ENCODE results near the gene NRP2. TPM values are rescaled to one million over a fixed set of nuclear protein-coding genes. Genes with fewer than 3 reads are reported as not detected.

The NRP2 gene
- total RNA-seq, 4 donors from 2014 or later = 128 to 196 (median 176) TPM

GRCh38 chr2:205695460-205695991, 13.2 kb downstream of the NRP2 start:
- TF ChIP-seq POLR2A (IDR thresholded peaks at IDR 0.05) = no peak
- TF ChIP-seq CTCF (IDR thresholded peaks at IDR 0.05) = no peak
- TF ChIP-seq EP300 (IDR thresholded peaks at IDR 0.05) = no peak
- H3K27ac ChIP-seq = peak overlapping the region in 3 of 4 donors; percentile 17 to 91 (median 85)
- no peaks in the 10 kb centered on the region for H3K27me3 ChIP-seq
- H3K4me1 ChIP-seq = peaks cover 0 to 100% (median 56%) of the 10 kb centered on the region in 4 donors
- no peak overlapping the region for H3K4me3 ChIP-seq
- H3K9me3 ChIP-seq = no peaks in the 10 kb centered on the region
- H3K36me3 ChIP-seq = peaks cover 0 to 14% (median 0%) of the 10 kb centered on the region in 3 donors
- 45 to 47% methylated on average over 3 of the region's 3 CpGs for WGBS, 2 donors
- no peak for DNase-seq (ENCODE audit: low spot score in 2 of 2)

- Histone ChIP-seq H3K36me3 (peaks cover 0 to 14% (median 0%) of the 10 kb centered on the region in 3 donors), H3K4me3 (no peak overlapping the region), H3K27me3 (no peaks in the 10 kb centered on the region), H3K4me1 (peaks cover 0 to 100% (median 61%) of the 10 kb centered on the region in 4 donors), H3K9me3 (no peaks in the 10 kb centered on the region), H3K27ac (peak overlapping the region in 3 of 4 donors; percentile 17 to 91 (median 85))
- TF ChIP-seq POLR2A (IDR thresholded peaks at IDR 0.05) = no peak
- no peak for TF ChIP-seq EP300 (IDR thresholded peaks at IDR 0.05)
- peak in 2 of 5 experiments; percentile 24 to 28 for TF ChIP-seq CTCF (IDR thresholded peaks at IDR 0.05)
- DNase-seq (ENCODE audit: low spot score in 2 of 2) = no peak
- WGBS, 2 donors = 55 to 71% methylated on average over 11 of the region's 11 CpGs
These were observed 14.1 kb downstream of the NRP2 start for GRCh38 chr2:205696331-205696926.

GRCh38 chr2:205696927-205697441, 14.7 kb downstream of the NRP2 start:
- WGBS, 2 donors = 32 to 33% methylated on average over 5 of the region's 5 CpGs
- Histone ChIP-seq H3K9me3 (no peaks in the 10 kb centered on the region), H3K4me1 (peaks cover 0 to 100% (median 64%) of the 10 kb centered on the region in 4 donors), H3K4me3 (no peak overlapping the region), H3K27ac (peak overlapping the region in 2 of 4 donors; percentile 85 to 91), H3K27me3 (no peaks in the 10 kb centered on the region), H3K36me3 (peaks cover 0 to 14% (median 0%) of the 10 kb centered on the region in 3 donors)
- TF ChIP-seq POLR2A (IDR thresholded peaks at IDR 0.05) = no peak
- no peak for TF ChIP-seq EP300 (IDR thresholded peaks at IDR 0.05)
- no peak for TF ChIP-seq CTCF (IDR thresholded peaks at IDR 0.05)
- no peak for DNase-seq (ENCODE audit: low spot score in 2 of 2)

GRCh38 chr2:205698286-205699268, 16.3 kb downstream of the NRP2 start:
- H3K9me3 ChIP-seq = no peaks in the 10 kb centered on the region
- WGBS, 2 donors = 48 to 55% methylated on average over 7 of the region's 7 CpGs
- H3K27ac ChIP-seq = peak overlapping the region in 3 of 4 donors; percentile 52 to 91 (median 85)
- no peak overlapping the region for H3K4me3 ChIP-seq
- no peak for DNase-seq (ENCODE audit: low spot score in 2 of 2)
- TF ChIP-seq POLR2A (IDR thresholded peaks at IDR 0.05) (no peak), EP300 (IDR thresholded peaks at IDR 0.05) (peak; percentile 50 to 60), CTCF (IDR thresholded peaks at IDR 0.05) (no peak)
- no peaks in the 10 kb centered on the region for H3K27me3 ChIP-seq
- peaks cover 0 to 14% (median 0%) of the 10 kb centered on the region in 3 donors for H3K36me3 ChIP-seq
- H3K4me1 ChIP-seq = peaks cover 0 to 100% (median 72%) of the 10 kb centered on the region in 4 donors
